K562 (cell line): ENCODE results near the gene KRTAP10-9. TPM values are rescaled to one million over a fixed set of nuclear protein-coding genes. Genes with fewer than 3 reads are reported as not detected.
A peak's percentile ranks its signal among the peaks of the same experiment; 100 is the strongest.

ENCODE experiments used
- ATF2 ChIP-seq: sonication (generic); formaldehyde crosslinking; IDR thresholded peaks from 2 replicates; pipeline ENCODE4 v1.8.1; 2022; ENCODE audit warnings: missing genetic modification reagents
- DACH1 ChIP-seq: fragments of 450-650 bp; IDR thresholded peaks from 2 replicates; pipeline ENCODE4 v1.6.1; 2018; ENCODE audit not compliant: partially characterized antibody
- DMBX1 ChIP-seq: fragments of 250-450 bp; sonication (Bioruptor Pico); IDR thresholded peaks from 2 replicates; pipeline ENCODE4 v1.8.0; 2022; ENCODE audit warnings: inconsistent platforms, mild to moderate bottlenecking, moderate library complexity, borderline replicate concordance
- E2F6 ChIP-seq, 2 experiments: IDR thresholded peaks; 2 replicates each; pipeline ENCODE4 v1.6.1; 2011; ENCODE audit warnings: borderline replicate concordance in 1 of 2, control low read depth in 1 of 2, low read depth in 1 of 2, low read length in 1 of 2, mild to moderate bottlenecking in 1 of 2, mixed read lengths in 1 of 2, moderate library complexity in 1 of 2; ENCODE audit not compliant: insufficient read depth in 1 of 2, insufficient read length in 1 of 2, poor library complexity in 1 of 2, severe bottlenecking in 1 of 2; ENCODE audit errors: extremely low read depth in 1 of 2
- GTF2B ChIP-seq: IDR thresholded peaks from 2 replicates; pipeline ENCODE4 v1.6.1; 2011; ENCODE audit not compliant: insufficient read length; ENCODE audit errors: extremely low read depth
- HDAC3 ChIP-seq: fragments of 450-650 bp; IDR thresholded peaks from 2 replicates; pipeline ENCODE4 v1.6.1; 2018; ENCODE audit warnings: borderline replicate concordance, mild to moderate bottlenecking, moderate library complexity; ENCODE audit not compliant: partially characterized antibody
- HNRNPLL ChIP-seq: fragments of 200-400 bp; formaldehyde crosslinking; IDR thresholded peaks from 2 replicates; pipeline ENCODE4 v1.6.1; 2017; ENCODE audit warnings: low read length, low read depth, mild to moderate bottlenecking; ENCODE audit not compliant: poor library complexity, severe bottlenecking
- MCM2 ChIP-seq: fragments of 450-650 bp; IDR thresholded peaks from 2 replicates; pipeline ENCODE4 v1.6.1; 2017; ENCODE audit warnings: low read depth, mild to moderate bottlenecking
- NBN ChIP-seq: fragments of 450-650 bp; IDR thresholded peaks from 2 replicates; pipeline ENCODE4 v1.6.1; 2016; ENCODE audit warnings: low read depth, mild to moderate bottlenecking
- PRMT5 ChIP-seq: sonication (generic); formaldehyde crosslinking; IDR thresholded peaks from 2 replicates; pipeline ENCODE4 v1.5.0; 2020; ENCODE audit warnings: missing genetic modification reagents
- PRPF4 ChIP-seq: fragments of 200-400 bp; formaldehyde crosslinking; IDR thresholded peaks from one replicate; pipeline ENCODE4 v1.6.1; 2017; ENCODE audit warnings: low read length, low read depth, mild to moderate bottlenecking; ENCODE audit not compliant: insufficient read depth, poor library complexity, severe bottlenecking
- RAD51 ChIP-seq: fragments of 450-650 bp; IDR thresholded peaks from 2 replicates; pipeline ENCODE4 v1.7.1; 2016; ENCODE audit warnings: low read depth, mild to moderate bottlenecking, borderline replicate concordance
- RFX5 ChIP-seq: IDR thresholded peaks from 2 replicates; pipeline ENCODE4 v1.6.1; 2011; ENCODE audit warnings: low read depth, mild to moderate bottlenecking, improper control_type of control experiment, low read length
- SRF ChIP-seq, 2 experiments: fragments of 250-450, 450-650 bp in 1 of 2; sonication (Bioruptor Pico) in 1 of 2; sonication (generic) in 1 of 2; formaldehyde crosslinking; IDR thresholded peaks; 2 replicates each; pipeline versions ENCODE4 v1.5.0 to v1.5.1; 2020 to 2022; ENCODE audit warnings: mild to moderate bottlenecking in 1 of 2, missing genetic modification reagents in 1 of 2
- TAF1 ChIP-seq: IDR thresholded peaks from 2 replicates; pipeline ENCODE4 v1.6.1; 2011; ENCODE audit warnings: mild to moderate bottlenecking, low read length, moderate library complexity; ENCODE audit not compliant: insufficient read depth, control insufficient read depth, severe bottlenecking; ENCODE audit errors: extremely low read depth
- U2AF1 ChIP-seq: fragments of 200-400 bp; formaldehyde crosslinking; optimal IDR thresholded peaks from 2 replicates; pipeline ENCODE3; 2017; ENCODE audit warnings: mild to moderate bottlenecking, low read depth, low read length, moderate library complexity
- ZNF263 ChIP-seq: sonication (generic); formaldehyde crosslinking; IDR thresholded peaks from 2 replicates; pipeline ENCODE4 v1.8.0; 2022; ENCODE audit warnings: mild to moderate bottlenecking, missing genetic modification reagents, borderline replicate concordance
- ZNF609 ChIP-seq: sonication (generic); formaldehyde crosslinking; IDR thresholded peaks from 2 replicates; pipeline ENCODE4 v1.8.1; 2023; ENCODE audit warnings: missing genetic modification reagents, mild to moderate bottlenecking, borderline replicate concordance
- polyA plus RNA-seq, 8 experiments: library from polyadenylated mRNA; depleted of rRNA in 4 of 8; stranded (reverse) in 5 of 8; unstranded in 3 of 8; fragments of >200 nt; fragmentation: Nextera tagmentation in 2 of 8; fragmentation: Illumina TruSeq in 1 of 8; extraction: Ambion mirVana in 2 of 8; extraction: Trizol in 1 of 8; gene quantifications; 2 replicates each; pipeline versions ENCODE4 v1.2.1 to v1.2.3, GENCODE V29; 2011 to 2014; ENCODE audit warnings: inconsistent platforms in 1 of 8, missing spikeins in 1 of 8
- total RNA-seq, 7 experiments: library from RNA; depleted of rRNA in 6 of 7; stranded (reverse); fragments of >200 nt in 6 of 7; fragmentation: Illumina TruSeq in 2 of 7; extraction: Trizol in 2 of 7; gene quantifications; 2 replicates each; pipeline versions ENCODE4 v1.2.1 to v1.2.3, GENCODE V29; 2011 to 2021; ENCODE audit warnings: low replicate concordance in 1 of 7

Gene KRTAP10-9
- total and polyA plus RNA-seq, 9 of the 15 experiments (the other 6 are each of a cell fraction or from before 2014, with no cell fraction given): not detected

GRCh38 chr21:44593598-44594405, 33.1 kb upstream of the KRTAP10-9 start (continued):
- TF ChIP-seq ZNF609 (no peak), PRMT5 (CRISPR knock-in tag) (no peak), RAD51 (no peak), SRF (CRISPR knock-in tag; IDR thresholded peaks at IDR 0.05) (peak in 1 of 2 experiments; percentile 83; a peak in 2 of 4 replicates), MCM2 (no peak), DMBX1 (CRISPR knock-in tag) (peak; percentile 17; the same call in 1 of the 2 replicates), HNRNPLL (no peak), ZNF263 (CRISPR knock-in tag) (no peak), GTF2B (no peak), NBN (peak; percentile 79), TAF1 (no peak), ATF2 (no peak), DACH1 (no peak), E2F6 (IDR thresholded peaks at IDR 0.05; ENCODE audit: borderline replicate concordance in 1 of 2, extremely low read depth in 1 of 2, insufficient read depth in 1 of 2, insufficient read length in 1 of 2, low read depth in 1 of 2, low read length in 1 of 2, poor library complexity in 1 of 2, severe bottlenecking in 1 of 2) (no peak), U2AF1 (no peak), PRPF4 (no peak), HDAC3 (peak; percentile 77), RFX5 (no peak)
